GM19324 (cell line): Measurements from ENCODE around the gene AK6.
"Not testable (repeated sequence)": the region's sequence is repeated elsewhere in the genome, so short reads cannot be mapped to it uniquely, and the experiment has no call there.

Experiments used
- ATAC-seq: cut with Tn5 transposase; IDR thresholded peaks from one replicate; pipeline ENCODE4 v1.9.1; 2021; ENCODE audit warnings: mild to moderate bottlenecking, moderate library complexity; ENCODE audit not compliant: unreplicated experiment, low FRiP score

AK6 gene

GRCh38 chr5:69341520-69342161 lies 27.7 kb downstream of the AK6 start:
- ATAC-seq = no peak

- ATAC-seq = no peak
Observed at GRCh38 chr5:69335341-69335935, 33.9 kb downstream of the AK6 start.

DNA sequence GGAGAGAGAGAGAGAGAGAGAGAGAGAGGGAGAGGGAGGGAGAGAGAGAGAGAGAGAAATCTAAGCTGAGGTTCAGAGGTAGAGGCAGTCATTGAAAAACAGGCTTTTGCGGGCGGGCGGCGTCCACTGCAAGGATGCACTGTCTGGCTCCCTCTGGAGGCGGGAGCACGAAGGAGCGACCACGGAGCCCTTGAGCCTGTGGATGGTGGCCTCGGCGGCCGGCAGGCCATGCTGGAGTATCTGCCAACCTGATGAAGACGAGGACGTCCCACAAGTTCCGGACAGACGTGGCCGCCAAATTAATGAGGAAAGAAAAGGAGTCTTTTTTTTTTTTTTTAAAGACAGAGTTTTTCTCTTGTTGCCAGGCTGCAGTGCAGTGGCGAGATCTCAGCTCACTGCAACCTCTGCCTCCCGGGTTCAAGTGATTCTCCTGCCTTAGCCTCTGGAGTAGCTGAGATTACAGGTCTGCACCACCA lies 34.5 kb downstream of the AK6 start:
- ATAC-seq = no peak

DNA sequence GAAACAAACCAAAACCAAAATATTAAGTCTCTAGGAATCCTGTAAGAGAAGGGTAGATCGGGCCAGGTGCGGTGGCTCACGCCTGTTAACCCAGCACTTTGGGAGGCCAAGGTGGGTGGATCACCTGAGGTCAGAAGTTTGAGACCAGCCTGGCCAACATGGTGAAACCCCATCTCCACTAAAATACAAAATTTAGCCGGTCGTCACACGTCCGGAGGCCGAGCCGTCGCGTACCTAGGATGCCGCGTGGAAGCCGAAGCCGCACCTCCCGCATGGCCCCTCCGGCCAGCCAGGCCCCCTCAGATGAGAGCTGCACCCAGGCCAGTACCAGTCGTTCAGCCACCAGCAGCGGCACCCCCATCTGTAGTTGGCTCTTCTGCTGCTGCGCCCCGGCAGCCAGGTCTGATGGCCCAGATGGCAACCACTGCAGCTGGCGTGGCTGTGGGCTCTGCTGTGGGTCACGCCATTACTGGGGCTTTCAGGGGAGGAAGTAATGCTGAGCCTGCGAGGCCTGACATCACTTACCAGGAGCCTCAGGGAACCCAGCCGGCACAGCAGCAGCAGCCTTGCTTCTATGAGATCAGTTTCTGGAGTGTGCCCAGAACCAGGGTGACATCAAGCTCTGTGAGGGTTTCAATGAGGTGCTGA lies 35.5 kb downstream of the AK6 start:
- not testable (repeated sequence) for ATAC-seq

DNA sequence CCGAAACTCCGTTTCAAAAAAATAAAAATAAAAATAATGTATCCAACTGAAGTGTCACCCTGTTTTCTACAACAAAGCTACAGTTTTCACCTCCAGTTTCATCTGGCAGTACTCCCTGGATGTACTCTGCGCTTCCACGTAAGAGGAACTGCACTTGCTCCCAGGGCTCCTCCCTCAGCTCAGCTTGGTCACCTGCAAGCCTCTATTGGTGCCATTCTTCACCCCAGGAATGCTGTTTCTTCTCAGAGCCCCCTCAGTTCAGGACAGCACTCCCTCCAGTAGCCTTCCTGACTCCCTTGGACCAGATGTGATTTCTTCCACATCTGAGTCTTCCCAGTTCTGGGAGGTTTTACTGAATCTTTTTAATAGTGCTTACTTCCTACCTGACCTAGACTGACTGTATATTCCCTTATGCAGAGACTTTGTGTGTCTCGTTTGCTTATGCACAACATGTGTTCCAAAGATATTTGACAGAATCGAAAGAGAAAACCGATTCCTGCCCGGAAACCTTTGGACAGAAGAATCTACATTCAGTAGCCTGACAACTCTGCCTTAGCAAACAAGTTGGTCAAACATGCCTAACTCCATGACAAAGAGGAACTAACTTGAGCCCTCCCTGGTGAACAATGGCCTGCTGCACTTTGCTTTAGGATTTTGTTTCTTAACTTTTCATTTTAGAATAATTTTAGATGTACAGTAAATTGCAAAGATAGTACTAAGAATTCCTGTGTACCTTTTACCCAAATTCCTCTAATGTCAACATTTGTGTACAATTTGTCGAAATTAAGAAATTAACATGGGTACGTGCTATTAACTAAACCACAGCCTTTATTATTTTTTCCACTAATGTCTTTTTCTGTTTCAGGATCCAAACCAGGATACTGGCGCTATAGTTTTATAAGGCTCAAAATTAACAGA lies 37.5 kb downstream of the AK6 start:
- no peak for ATAC-seq

DNA sequence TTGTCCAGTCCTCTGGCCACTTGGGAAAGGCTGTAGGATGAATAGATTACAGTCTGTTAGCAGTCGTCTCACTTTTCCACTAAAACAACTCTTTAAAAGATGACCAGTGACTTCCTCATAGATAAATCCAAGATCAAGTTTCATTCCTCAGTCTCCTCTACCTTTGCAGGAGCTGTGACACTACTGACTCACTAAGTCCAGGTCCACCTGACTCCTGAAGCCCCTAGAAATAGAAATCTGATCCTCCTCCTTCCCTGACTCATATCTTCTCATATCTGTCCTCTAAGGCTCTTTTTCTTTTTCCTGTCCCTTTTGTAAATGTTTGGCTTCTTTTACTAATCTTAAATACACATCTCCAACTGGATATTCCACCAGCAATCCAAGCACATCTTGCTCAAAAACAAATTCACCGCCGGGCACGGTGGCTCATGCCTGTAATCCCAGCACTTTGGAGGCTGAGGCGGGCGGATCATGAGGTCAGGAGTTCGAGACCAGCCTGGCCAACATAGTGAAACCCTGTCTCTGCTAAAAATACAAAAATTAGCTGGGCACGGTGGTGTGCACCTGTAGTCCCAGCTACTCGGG lies 39.3 kb downstream of the AK6 start:
- no peak for ATAC-seq

DNA sequence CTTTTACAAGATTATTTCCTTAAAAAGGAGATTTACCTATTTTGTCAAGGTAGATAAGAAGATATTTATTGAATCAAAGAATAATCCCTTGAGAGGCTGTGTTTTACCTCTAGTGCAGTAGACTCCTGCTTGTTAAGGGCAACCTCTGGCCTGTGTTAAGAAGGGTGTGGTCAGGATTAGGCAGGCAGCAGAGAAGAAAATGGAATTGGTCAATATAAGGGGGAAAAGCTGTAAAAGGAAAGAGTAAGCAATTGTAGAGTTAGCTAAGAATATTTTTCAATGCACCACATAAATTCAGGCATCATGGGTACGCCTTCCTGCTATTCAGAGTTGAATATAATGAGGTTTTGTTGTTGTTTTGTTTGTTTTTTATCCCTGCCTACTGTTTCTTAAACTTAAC lies 43.0 kb downstream of the AK6 start:
- ATAC-seq = no peak

GRCh38 chr5:69317391-69317790 lies 51.9 kb downstream of the AK6 start:
- no peak for ATAC-seq

DNA sequence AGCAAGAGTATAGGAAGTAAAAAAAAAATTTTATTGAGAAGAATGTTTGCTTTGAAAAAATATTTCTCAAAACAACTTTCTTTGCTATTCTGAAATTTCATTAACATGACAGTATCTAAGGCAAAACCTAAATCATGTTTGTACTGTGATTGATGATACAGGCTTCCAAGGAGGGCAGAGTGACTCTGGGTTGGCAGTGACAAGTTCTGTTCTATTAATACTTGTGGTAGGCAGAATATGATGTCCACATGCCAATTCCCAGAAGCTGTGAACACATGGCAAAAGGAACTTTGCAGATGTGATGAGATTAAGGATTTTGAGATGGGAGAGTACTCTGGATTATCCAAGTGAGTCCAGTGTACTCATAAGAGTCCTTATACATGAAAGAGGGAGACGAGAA lies 53.3 kb downstream of the AK6 start:
- no peak for ATAC-seq

GRCh38 chr5:69313428-69313827 lies 55.9 kb downstream of the AK6 start:
- ATAC-seq = no peak

DNA sequence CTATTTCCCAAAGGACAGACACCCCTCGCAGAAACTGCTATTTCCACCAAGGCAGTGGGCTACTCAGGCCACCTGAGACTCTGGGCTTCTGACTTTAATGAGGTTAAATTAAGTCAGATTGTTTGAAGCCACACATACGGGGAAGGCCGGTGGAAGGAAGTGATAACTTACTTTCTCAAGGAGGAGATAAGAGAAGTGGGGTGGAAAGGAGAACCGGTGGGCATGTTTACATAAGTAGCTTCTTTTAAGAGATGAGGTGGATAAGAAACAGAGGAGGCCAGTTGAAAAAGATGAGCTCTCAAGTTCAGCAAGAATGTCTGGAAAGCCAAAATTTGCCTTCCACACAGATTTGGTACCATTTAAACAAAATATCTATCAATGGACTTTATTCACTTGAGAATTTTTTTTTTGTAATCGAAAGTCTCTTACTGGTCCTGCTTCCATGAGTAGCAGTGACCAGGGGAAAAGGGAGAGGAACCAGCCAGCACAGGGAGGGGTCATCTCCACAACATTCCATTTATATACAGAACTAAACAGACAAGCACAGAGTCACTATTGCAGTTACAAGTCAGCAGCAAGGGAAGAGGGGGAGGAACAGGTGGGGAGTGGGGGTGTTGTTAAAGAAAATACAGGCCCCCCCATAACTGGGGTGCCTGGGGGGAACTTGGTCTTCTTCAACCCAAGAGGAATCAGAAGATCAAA lies 56.7 kb downstream of the AK6 start:
- no peak for ATAC-seq

GRCh38 chr5:69309380-69309779 lies 59.9 kb downstream of the AK6 start:
- no peak for ATAC-seq

- no peak for ATAC-seq
Observed at GRCh38 chr5:69308046-69308553, 61.2 kb downstream of the AK6 start.

GRCh38 chr5:69305512-69305911 lies 63.8 kb downstream of the AK6 start:
- no peak for ATAC-seq
